Activated naive CD4-positive, alpha-beta T cell (primary cell): Measurements from ENCODE around the gene KCNK1.

Source experiments
- DNase-seq, 4 experiments: peaks; one replicate each; lab custom pipeline; 2025; lab: John Stamatoyannopoulos, UW

The KCNK1 gene

DNA sequence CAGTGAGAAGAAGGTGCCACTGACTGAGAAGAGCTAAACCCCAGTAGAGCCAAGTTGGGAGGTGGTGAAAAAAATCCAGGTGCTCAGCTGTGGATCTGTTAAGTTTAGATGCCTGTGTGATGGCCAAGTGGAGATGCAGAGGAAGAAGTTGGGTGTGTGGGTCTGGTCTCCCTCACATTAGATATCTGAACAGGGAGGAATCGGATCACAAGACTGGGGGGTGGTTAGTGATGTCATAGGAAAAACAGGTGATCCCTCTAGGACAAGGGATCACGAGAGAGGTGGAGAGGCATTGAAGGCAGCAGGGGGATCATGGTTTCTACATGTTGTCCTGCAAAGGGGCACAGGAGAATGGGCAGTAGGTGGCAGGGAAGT lies 22.6 kb downstream of the KCNK1 start:
- DNase-seq = no peak

DNA sequence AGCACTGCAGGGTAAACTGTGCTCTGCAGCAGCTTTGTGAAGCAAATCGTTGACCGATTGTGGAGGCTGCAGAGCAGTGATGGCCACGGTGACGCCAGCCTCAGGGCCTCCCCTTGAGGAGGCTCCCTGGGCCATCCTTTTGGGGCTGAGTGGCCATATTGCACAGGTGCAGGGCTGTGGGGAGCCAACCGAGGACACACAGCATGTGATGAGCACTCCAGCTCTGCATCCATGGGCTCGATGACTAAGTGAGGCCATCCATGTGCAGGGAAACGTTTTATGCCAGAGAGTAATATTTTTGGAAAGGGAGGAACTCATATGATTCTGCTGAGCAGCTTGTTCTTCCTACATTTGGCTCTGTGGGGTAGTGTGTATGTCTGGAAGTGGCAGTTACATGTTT lies 24.6 kb downstream of the KCNK1 start:
- DNase-seq = no peak

DNA sequence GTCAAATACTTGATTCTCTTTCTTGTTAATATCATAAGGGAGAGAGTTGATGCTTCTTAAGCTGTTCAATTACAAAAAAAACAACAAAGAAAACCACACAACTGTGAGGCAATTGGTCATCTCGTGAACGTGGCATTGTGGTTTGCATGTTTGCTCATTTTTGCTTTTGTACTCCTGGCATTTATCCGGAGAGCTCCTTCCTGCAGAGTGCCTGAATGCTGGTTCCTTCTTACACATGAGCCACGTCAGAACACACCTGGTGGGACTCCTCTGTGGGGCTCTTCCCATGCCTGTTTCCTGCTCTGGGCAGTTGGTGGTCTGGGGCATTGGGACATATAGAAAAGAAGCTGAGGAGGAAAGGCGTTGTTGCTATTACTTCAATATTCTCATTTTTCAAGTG lies 25.7 kb downstream of the KCNK1 start:
- DNase-seq = no peak

DNA sequence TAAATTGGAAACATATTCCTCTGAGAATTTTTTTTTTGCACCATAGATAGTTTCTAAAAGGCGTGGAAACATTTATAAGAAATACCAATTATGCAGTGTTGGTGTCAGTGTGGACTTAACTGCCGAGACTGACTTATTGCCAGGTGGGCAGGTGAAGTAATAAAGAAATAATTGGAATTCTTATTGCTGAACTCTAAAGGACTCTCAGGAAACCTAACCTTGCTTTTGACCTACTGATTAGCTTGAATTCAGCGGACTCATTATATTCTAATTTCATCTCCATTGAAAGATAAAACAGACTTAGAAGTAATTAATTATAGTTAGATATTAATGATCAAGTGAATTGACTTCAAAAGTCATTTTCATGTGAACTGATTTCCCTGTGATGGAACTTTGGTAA lies 26.3 kb downstream of the KCNK1 start:
- DNase-seq = no peak

DNA sequence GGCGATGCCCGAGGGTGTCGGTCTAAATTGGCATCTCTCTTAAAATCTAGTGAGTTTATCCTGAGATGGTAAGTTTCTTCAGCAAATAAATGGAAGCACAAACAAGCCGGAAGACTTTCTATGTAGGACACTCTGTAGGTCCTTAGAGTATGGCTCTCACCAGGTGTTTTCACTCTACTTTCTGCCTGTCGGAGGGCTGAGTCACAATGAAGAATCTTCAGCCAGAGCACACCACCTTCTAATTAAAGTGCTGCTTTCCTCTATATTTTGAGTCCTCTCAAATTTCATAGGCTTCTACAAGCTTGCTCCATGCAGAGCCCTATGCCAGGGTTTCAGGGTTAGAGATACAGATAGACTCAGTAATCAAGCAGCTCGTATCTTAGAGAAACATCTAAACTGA lies 27.1 kb downstream of the KCNK1 start:
- no peak for DNase-seq

DNA sequence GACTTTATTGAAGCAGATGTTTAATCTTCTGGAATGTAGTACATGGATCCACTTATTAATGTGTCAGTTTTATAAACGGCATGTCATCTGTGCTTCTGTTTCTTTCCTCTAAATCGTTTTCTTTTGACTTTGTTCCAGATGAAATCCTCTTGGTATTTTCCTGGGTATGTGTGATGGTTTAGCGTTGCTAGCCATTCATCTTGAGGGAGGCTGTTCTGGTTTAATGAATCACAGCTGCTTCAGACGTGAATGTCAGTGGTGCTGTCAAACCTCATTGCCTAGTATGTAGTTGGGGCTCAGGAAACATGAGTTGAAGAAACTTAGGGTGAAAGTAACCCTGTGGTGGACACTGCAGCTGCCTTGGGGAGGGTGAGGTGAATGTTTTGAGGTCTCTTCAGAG lies 33.2 kb downstream of the KCNK1 start:
- DNase-seq = no peak

DNA sequence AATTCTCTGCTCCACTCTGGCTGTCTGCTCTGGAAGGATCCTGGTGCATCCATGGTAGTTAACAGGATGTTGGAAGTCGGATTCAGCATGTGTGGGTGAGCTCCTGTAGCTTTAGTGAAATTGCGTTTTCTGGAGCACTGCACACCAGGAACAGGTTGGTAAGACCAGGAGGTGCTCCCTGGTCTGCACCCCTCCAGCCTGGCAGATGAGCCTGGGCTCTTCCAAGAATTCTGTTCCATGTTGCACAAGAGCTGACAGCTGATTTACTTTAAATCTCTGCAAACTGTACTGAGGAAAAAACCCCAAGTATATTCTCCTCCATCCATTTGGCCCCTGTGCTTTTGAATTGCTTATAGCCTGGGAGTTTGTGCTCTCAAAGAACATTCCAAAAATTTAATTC lies 33.7 kb downstream of the KCNK1 start:
- no peak for DNase-seq

DNA sequence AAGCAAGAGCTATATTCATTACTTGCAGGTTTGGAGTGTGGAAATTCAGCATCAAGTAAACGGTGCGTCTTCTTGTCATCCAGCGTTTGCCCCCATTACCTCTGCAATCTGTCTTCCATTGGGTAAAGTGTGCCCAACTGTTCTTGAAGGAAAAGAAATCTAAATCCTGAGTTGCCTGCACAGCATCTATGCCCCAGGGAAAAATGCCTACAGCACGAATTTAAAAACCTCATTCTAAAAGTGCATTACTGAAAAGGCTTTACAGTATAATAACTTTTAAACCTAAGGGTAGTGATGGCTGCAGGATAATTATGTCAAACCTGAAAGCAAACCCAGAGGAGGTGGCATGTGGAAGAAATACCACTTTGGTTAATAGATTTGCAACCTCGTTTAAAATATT lies 37.2 kb downstream of the KCNK1 start:
- DNase-seq = no peak

DNA sequence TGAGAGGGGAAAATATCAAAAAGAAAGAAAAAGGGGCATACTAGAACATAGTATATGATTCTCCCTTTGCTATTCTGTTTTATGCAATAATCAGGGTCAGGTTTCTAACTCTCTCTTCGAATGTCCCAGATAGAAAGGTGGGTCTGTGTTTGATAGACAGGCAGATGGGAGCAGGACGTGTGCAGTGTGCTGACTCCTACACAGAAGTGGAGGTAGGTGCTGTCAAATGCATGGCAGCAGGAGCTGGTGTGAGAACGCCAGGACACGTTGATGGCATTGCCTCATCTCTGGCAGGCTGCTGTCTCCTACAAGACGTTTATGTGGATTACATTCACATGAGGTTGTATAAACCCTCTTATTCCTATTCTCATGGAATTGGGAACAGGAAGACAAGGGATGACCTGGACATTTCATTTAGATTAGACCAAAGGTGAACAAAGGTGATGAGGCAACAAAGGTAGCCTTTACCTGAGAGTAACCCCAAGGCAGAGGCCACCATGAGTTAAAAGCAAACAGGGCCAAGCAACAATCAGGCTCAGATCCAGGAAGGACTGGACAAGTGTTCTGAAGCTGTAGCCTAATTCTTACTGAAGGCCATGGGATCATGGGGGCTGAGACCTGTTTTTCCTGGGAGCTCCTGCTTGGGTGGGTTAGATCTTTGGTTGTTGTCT lies 37.8 kb downstream of the KCNK1 start:
- no peak for DNase-seq

DNA sequence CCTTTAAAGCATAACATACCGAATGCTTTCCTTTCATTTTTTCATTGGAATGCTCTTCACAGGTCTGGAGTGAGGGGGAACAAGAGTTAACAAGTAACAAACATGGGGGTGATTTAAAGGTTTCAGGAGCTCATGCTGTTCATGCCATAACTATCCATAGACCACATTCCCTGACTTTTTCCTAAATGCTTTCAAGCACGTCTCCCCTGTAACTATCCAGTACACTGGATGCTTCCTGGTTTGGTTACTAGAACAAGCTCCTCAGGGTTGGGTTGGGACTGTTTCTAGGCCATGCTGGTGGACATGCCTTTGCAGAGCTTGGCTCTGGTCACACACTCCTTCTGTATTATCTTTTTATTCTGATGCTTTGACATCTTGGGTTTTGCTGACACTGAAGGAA lies 38.6 kb downstream of the KCNK1 start:
- no peak for DNase-seq

DNA sequence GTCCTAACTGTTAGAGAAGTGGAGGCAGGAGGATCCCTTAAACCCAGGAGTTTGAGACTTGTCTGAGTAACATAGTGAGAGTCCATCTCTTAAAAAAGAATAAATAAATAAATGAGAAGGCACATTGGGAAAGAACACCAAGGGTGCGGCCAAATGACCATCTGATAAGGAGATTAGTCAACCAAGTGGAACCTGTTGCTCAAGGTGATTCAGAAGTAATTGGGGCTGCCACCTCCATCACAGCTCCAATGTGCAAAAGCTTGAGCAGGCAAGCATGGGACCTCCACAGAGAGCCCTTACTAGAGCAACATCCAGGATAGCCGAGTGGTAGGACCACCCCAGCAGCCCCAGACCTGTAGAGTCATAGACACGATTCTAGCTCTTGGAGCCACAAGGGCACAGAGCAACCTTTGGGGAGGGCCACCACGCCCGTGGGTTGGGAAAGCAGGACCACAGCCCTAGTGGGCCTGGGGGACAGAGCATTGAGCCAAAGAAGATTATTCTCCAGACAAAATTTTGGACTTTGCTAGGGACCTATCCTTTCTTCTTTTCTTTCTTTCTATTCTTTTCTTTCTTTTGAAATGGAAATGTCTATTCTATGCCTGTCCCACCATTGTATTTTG lies 40.9 kb downstream of the KCNK1 start:
- no peak for DNase-seq

DNA sequence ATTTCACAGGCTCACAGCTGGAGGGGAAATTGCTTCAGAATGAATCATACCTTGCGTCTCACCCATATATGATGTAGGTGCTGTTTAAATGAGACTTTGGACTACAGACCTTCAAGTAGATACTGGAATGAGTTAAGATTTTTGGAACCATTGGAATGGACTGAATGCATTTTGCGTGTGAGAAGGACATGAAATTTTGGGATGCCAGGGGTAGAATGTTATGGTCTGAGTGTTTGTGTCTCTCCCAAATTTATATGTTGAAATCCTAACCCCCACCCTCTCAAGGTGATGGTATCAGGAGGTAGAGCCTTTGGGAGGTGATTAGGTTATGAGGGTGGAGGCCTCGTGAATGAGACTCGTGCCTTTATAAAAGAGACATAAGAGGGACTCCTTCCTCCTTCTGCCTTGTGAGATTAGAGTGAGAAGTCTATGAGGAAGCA lies 41.4 kb downstream of the KCNK1 start:
- DNase-seq = no peak

DNA sequence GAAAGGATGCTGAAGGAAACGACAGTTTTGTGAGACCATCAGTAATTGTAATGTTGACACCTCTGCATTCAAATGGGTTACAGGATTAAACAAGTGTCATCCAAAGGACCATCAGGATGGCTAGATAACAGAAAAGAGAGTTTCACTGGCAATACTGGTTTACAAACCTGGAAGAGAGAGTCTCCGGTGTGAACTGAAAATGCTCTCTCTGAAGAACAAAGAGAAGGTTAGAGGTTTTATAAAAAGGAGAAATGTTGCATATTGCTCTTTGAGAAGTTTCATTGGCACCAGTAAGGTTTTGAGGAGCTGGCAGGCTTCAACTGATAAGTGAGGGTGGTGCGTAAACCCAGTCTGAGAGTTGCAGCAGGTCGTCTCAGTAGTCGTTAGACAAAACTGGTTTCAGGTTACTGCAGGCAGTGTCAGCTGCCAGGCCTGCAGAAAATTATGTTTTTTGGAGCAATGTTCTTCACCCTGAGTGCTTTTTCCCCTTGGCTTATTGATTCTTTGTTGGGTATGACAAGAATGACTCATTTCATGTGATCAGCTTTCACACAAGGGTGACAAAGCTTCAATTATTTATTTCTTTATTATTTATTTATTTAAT lies 42.2 kb downstream of the KCNK1 start:
- DNase-seq = no peak

DNA sequence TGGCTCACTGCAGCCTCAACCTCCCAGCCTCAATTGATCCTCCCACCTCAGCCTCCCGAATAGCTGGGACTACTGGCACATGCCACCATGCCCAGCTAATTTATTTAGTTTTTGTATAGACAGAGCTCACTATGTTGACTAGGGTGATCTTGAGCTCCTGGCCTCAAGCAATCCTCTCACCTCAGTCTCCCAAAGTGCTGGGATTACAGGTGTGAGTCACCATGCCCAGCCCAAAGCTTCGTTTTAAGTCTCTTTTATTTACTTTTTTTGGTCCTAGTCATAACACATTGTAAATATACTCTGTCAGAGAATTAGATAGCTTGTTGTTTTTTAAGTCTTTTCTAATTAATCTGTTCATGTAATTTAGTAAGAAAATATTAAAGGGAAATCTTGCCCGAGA lies 42.8 kb downstream of the KCNK1 start:
- DNase-seq = no peak

DNA sequence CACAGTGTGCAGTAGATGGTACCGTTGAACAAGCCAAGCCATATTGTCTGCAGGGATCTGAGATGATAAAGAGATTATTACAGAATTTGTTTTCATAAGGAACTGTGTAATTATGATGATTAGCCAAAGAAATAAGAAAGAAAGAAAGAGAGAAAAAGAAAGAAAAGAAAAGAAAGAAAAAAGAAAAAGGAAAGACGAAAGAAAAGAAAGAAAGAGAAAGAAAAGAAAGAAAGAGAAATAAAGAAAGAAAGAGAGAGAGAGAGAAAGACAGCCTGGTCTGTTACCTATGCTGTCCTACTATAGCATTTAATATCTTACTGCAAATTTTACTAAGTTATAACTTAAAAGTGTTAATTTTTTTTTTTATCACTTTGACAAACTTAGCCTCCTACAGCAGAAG lies 43.6 kb downstream of the KCNK1 start:
- DNase-seq = no peak

DNA sequence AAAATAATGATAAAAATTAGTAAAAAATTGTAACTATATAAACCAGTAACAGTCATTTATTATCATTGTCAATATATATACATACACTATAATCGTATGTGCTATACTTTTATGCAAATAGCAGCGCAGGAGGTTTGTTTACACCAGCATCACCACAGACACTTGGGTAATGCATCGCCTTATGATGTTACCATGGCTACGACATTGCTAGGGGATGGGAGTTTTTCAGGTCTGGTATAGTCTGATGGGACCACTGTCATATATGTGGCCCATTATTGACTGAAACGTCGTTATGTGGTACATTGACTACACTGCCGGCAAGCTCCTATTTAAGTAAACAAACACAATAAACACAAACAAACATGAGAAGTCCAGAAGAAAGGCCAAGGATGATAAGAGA lies 45.6 kb downstream of the KCNK1 start:
- no peak for DNase-seq

DNA sequence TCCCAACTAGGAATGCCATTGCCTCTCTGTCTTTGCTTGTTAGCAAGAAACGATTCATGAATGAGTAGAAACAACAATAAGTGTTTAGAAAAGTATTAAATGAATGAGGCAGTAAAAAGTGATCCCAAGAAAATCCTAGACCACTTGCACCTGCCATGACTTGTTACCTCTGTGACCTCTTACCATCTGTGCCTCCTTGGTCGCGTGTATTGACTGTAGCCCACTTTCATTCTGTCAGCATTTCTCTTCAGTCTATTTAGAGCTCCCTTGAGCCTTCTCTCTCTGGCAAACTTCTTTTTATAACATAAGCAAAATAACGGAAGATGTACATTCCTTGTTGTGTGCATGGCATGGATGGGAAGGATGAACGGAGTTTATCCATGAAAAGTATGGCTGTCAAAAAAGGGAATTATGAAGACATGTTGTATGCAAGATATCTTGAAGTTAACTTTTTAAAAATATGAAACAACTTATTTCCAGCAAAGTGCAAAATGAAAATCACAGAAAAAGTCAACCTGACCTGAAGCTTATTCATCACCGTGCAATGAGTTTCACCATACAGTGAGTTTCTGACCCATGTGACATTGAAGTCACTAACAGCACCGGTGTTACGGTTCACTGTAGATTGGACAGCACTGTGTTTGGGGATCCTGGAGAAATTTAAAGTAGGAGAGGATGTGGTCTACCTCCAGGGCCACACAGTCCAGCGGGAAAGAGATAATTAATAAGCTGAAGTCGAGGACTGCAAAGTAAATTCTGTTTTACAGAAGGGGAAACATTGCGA lies 47.7 kb downstream of the KCNK1 start:
- no peak for DNase-seq

DNA sequence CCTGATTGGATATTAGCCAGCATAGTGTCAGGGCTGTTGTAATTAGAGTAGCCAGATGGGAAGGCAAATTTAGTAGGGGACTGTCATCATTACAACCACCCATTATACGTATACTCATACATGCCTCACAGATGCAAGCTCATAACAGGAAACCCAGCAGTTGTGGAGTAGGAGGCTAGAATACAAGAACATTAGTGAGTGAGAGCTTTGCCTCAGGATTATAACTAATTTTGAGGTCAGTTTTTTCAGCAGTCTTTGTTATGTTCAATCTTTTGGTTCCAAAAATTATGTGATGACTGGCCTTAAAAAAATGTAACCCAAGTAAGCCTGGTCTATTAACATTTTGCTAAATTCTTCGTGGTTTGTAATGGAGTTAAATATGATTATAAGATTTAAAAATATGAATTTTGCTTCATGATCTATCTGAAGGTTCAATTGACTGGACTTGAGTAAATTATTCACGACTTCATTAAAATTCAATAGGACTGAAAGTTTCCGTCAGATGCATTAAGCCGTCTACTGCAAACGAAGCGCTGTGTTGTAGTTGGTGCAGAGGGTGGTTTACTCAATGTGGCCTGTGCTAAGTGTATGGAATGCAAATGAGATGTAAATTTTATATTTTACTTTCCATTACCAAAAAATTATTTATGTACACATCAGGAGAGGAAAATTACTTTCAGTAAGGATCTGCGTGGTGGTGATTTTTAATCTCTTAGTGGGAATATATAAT lies 48.8 kb downstream of the KCNK1 start:
- no peak for DNase-seq

DNA sequence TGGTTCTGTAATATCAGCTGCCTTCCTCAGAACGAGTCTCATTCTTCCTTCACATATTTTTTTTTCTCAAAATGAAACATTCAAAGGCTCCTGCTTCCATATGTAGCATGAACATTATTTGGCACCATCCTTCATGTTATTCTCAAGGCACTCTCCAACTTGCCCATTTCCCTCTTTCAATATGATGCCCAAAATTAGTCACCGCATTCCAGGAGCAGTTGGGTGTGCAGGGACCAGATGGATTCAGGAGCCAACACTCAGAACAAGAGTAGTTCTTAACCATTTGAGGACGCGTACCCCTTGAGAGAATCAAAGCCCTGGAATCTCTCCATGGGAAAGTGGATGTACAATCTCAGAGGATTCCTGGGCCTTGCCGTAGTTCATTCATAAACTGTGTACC lies 50.3 kb downstream of the KCNK1 start:
- DNase-seq = no peak

DNA sequence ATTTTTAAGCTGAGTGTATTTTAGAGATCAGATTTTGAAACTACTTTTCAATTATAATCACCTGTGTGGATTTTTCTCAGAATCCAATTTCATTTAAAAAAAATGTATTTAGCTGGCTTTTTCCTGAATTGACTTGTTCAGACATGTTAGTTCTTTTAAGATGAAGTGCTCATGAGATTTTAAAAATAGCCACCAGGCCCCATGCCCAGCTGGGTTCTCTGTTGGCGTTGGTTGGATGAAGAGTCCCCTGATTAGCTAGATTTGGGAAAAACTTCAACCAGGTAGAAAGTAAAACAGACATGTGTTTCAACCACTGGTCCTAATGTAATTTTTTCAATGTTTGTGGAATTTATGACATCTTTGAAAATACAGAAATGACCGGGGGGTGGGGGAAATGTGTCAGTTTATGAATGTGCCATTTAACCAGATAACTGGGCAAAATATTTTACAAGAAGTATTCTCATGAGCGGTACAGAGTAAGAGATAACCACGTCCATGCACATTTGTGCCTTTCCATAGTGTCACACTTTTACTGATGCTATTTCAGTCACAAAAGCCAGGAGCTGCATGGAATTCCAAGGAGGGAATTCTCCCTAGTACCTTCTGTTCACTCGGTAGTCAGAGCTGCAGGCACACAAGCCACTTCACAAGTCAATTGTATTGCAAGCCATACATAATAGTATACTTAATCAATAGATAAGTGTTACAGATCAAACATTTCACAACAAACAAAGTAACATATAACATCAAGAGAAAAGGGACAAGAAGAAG lies 51.1 kb downstream of the KCNK1 start:
- no peak for DNase-seq

DNA sequence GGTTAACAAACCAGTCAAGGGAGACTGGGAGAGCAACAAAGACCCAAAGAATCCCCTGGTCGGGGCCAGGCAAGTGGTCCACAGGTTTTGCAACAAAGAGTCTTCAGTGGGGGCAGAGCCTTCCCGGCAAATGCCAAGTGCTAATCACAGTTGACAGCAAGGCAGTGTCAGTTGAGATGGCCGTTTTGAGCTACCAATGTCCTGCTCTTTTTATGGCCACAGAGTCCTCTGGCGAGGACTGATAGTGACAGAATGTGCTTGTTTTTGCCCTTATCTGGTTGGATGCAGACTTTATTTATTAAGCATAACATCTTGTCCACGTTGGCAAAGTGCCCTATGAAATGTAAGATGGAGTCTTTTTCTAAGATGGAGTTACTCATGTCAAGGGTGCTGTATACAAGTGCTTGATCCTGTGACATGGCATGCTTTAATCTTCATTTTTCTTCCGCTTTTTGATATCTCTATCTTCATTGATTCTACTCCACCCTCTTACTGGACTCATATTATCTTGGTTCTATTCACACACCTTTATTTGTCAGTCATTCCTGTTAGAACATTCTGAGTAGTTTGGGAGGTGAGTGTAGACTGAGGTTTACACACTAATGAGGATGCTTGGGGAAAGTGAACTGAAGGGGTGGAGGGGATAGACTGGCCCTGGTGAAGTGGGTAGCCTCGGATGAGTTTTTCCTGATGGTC lies 51.8 kb downstream of the KCNK1 start:
- no peak for DNase-seq
